Measurements from ENCODE around the gene BARHL1.

The BARHL1 gene

GRCh38 chr9:132634327-132634726, 51.9 kb downstream of the BARHL1 start:
- Histone ChIP-seq H3K9ac (ENCODE audit: low read depth, low read length) (no peak overlapping the region), H3K4me3 (ENCODE audit: low read depth, low read length) (no peak overlapping the region), H3K9me3 (ENCODE audit: control insufficient read depth, insufficient read depth, low read length) (no peaks in the 10 kb centered on the region), H3K27ac (ENCODE audit: low read depth, low read length) (no peak overlapping the region), H3K27me3 (ENCODE audit: control insufficient read depth, insufficient read depth, low read length) (no peaks in the 10 kb centered on the region), H3K36me3 (ENCODE audit: control insufficient read depth, insufficient read depth, low read length) (peaks cover 60% of the 10 kb centered on the region), H3K4me1 (ENCODE audit: control insufficient read depth, insufficient read depth, low read length) (no peaks in the 10 kb centered on the region)

GRCh38 chr9:132637351-132637750, 54.9 kb downstream of the BARHL1 start:
- no peak overlapping the region for H3K4me3 ChIP-seq (ENCODE audit: low read depth, low read length)
- peaks cover 62% of the 10 kb centered on the region for H3K36me3 ChIP-seq (ENCODE audit: control insufficient read depth, insufficient read depth, low read length)

GRCh38 chr9:132637801-132638200, 55.4 kb downstream of the BARHL1 start:
- H3K9ac ChIP-seq (ENCODE audit: low read depth, low read length) = no peak overlapping the region
- H3K36me3 ChIP-seq (ENCODE audit: control insufficient read depth, insufficient read depth, low read length) = peaks cover 66% of the 10 kb centered on the region
- H3K9me3 ChIP-seq (ENCODE audit: control insufficient read depth, insufficient read depth, low read length) = no peaks in the 10 kb centered on the region
- H3K4me1 ChIP-seq (ENCODE audit: control insufficient read depth, insufficient read depth, low read length) = no peaks in the 10 kb centered on the region
- H3K27me3 ChIP-seq (ENCODE audit: control insufficient read depth, insufficient read depth, low read length) = no peaks in the 10 kb centered on the region
- H3K27ac ChIP-seq (ENCODE audit: low read depth, low read length) = no peak overlapping the region
- H3K4me3 ChIP-seq (ENCODE audit: low read depth, low read length) = no peak overlapping the region

More at GRCh38 chr9:132637351-132637750, 54.9 kb downstream of the BARHL1 start:
- H3K4me1 ChIP-seq (ENCODE audit: control insufficient read depth, insufficient read depth, low read length) = no peaks in the 10 kb centered on the region
- H3K9ac ChIP-seq (ENCODE audit: low read depth, low read length) = no peak overlapping the region
- H3K27ac ChIP-seq (ENCODE audit: low read depth, low read length) = no peak overlapping the region
- H3K27me3 ChIP-seq (ENCODE audit: control insufficient read depth, insufficient read depth, low read length) = no peaks in the 10 kb centered on the region
- no peaks in the 10 kb centered on the region for H3K9me3 ChIP-seq (ENCODE audit: control insufficient read depth, insufficient read depth, low read length)

GRCh38 chr9:132638240-132638639, 55.8 kb downstream of the BARHL1 start:
- H3K4me3 ChIP-seq (ENCODE audit: low read depth, low read length) = no peak overlapping the region
- peaks cover 70% of the 10 kb centered on the region for H3K36me3 ChIP-seq (ENCODE audit: control insufficient read depth, insufficient read depth, low read length)
- H3K27ac ChIP-seq (ENCODE audit: low read depth, low read length) = no peak overlapping the region
- no peaks in the 10 kb centered on the region for H3K27me3 ChIP-seq (ENCODE audit: control insufficient read depth, insufficient read depth, low read length)
- H3K4me1 ChIP-seq (ENCODE audit: control insufficient read depth, insufficient read depth, low read length) = no peaks in the 10 kb centered on the region
- H3K9me3 ChIP-seq (ENCODE audit: control insufficient read depth, insufficient read depth, low read length) = no peaks in the 10 kb centered on the region
- H3K9ac ChIP-seq (ENCODE audit: low read depth, low read length) = no peak overlapping the region

GRCh38 chr9:132639322-132639721, 56.9 kb downstream of the BARHL1 start:
- Histone ChIP-seq H3K4me1 (ENCODE audit: control insufficient read depth, insufficient read depth, low read length) (no peaks in the 10 kb centered on the region), H3K36me3 (ENCODE audit: control insufficient read depth, insufficient read depth, low read length) (peaks cover 81% of the 10 kb centered on the region), H3K9ac (ENCODE audit: low read depth, low read length) (no peak overlapping the region), H3K9me3 (ENCODE audit: control insufficient read depth, insufficient read depth, low read length) (no peaks in the 10 kb centered on the region), H3K27ac (ENCODE audit: low read depth, low read length) (no peak overlapping the region), H3K27me3 (ENCODE audit: control insufficient read depth, insufficient read depth, low read length) (no peaks in the 10 kb centered on the region), H3K4me3 (ENCODE audit: low read depth, low read length) (no peak overlapping the region)

Data from HUES48 (cell line).